Gastrocnemius medialis (tissue), 4 donors: ENCODE data around the gene TYMP.

ENCODE experiments used
- CTCF ChIP-seq, 5 experiments: fragments of 450-650 bp in 3 of 5; fragments of 200-600 bp in 2 of 5; sonication (generic) in 2 of 5; IDR thresholded peaks in 4 of 5; conservative IDR thresholded peaks in 1 of 5; 1 replicate in 4 of 5; 2 replicates in 1 of 5; pipeline ENCODE4 v1.5.1; 2016 to 2019; ENCODE audit warnings: antibody characterized with exemption in 5 of 5, mild to moderate bottlenecking in 3 of 5, moderate library complexity in 3 of 5
- POLR2A ChIP-seq, 2 donors: fragments of 450-650 bp; IDR thresholded peaks; one replicate each; pipeline ENCODE4 v1.6.1; 2017; ENCODE audit warnings: antibody characterized with exemption in 2 of 2, mild to moderate bottlenecking in 2 of 2, moderate library complexity in 2 of 2

GRCh38 chr22:50571264-50572175, 41.7 kb upstream of the TYMP start:
- TF ChIP-seq CTCF (IDR thresholded peaks at IDR 0.05 in 4 of 5, conservative IDR thresholded peaks at IDR 0.05 in 1 of 5) (no peak), POLR2A (IDR thresholded peaks at IDR 0.05) (no peak)
